Measurements from ENCODE around the gene TCF23. TPM values are rescaled to one million over a fixed set of nuclear protein-coding genes. Genes with fewer than 3 reads are reported as not detected.

The TCF23 gene
- total RNA-seq, 1 donor from 2014 or later, result not detected

DNA sequence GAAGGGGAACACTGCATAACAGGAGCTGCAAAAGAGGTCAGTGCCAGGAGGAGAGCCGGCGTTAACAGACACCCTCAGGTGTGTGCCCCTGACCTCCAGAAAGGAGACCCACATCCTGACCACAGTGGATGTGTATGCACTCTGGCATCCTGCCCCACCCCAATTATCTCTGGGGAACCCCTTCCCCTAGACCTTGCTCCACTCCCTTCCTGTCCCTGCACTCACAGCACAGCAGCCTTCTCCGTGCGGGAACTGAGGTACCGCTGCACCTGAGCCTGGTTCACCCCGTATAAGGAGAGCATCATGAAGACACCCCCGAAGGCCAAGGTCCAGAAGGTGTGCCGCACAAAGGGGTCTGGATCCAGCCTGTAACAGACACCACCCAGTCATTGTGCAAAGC, 55.8 kb downstream of the TCF23 start:
- Mint-ChIP-seq H3K4me3 (ENCODE audit: unreplicated experiment) (no peak overlapping the region), H3K4me1 (ENCODE audit: low read depth, unreplicated experiment) (peaks cover 3% of the 10 kb centered on the region), H3K9me3 (ENCODE audit: unreplicated experiment) (peaks cover 4% of the 10 kb centered on the region), H3K27ac (ENCODE audit: unreplicated experiment) (no peak overlapping the region), H3K27me3 (ENCODE audit: unreplicated experiment) (peaks cover 3% of the 10 kb centered on the region), H3K36me3 (ENCODE audit: unreplicated experiment) (no peaks in the 10 kb centered on the region)
- DNase-seq, result no peak
- TF ChIP-seq CTCF (IDR thresholded peaks at IDR 0.05; ENCODE audit: partially characterized antibody, unreplicated experiment), result no peak

GRCh38 chr2:27205206-27205605, 56.4 kb downstream of the TCF23 start:
- no peak for DNase-seq
- no peaks in the 10 kb centered on the region for H3K36me3 Mint-ChIP-seq (ENCODE audit: unreplicated experiment)
- H3K9me3 Mint-ChIP-seq (ENCODE audit: unreplicated experiment), result peaks cover 4% of the 10 kb centered on the region
- H3K27ac Mint-ChIP-seq (ENCODE audit: unreplicated experiment), result no peak overlapping the region
- H3K4me3 Mint-ChIP-seq (ENCODE audit: unreplicated experiment), result no peak overlapping the region
- no peak for TF ChIP-seq CTCF (IDR thresholded peaks at IDR 0.05; ENCODE audit: partially characterized antibody, unreplicated experiment)
- no peaks in the 10 kb centered on the region for H3K4me1 Mint-ChIP-seq (ENCODE audit: low read depth, unreplicated experiment)
- H3K27me3 Mint-ChIP-seq (ENCODE audit: unreplicated experiment), result no peaks in the 10 kb centered on the region

GRCh38 chr2:27206346-27206745, 57.5 kb downstream of the TCF23 start:
- Mint-ChIP-seq H3K27me3 (ENCODE audit: unreplicated experiment) (no peaks in the 10 kb centered on the region), H3K27ac (ENCODE audit: unreplicated experiment) (no peak overlapping the region), H3K36me3 (ENCODE audit: unreplicated experiment) (no peaks in the 10 kb centered on the region), H3K4me1 (ENCODE audit: low read depth, unreplicated experiment) (no peaks in the 10 kb centered on the region), H3K9me3 (ENCODE audit: unreplicated experiment) (peaks cover 4% of the 10 kb centered on the region), H3K4me3 (ENCODE audit: unreplicated experiment) (no peak overlapping the region)
- DNase-seq, result no peak
- no peak for TF ChIP-seq CTCF (IDR thresholded peaks at IDR 0.05; ENCODE audit: partially characterized antibody, unreplicated experiment)

Other genes starting within 250 kb of the TCF23 start
- 49.2 TPM for gene MAPRE3, start 178.4 kb upstream of the TCF23 start, total RNA-seq (ENCODE audit: unreplicated experiment)
- gene TMEM214, start 116.0 kb upstream of the TCF23 start, total RNA-seq (ENCODE audit: unreplicated experiment), result 35.8 TPM
- 17.3 TPM for gene AGBL5, start 97.3 kb upstream of the TCF23 start, total RNA-seq (ENCODE audit: unreplicated experiment)
- 215 TPM for gene OST4, start 77.3 kb upstream of the TCF23 start, total RNA-seq (ENCODE audit: unreplicated experiment)
- gene EMILIN1, start 70.4 kb upstream of the TCF23 start, total RNA-seq (ENCODE audit: unreplicated experiment), result 3.2 TPM
- gene KHK, start 62.2 kb upstream of the TCF23 start, total RNA-seq (ENCODE audit: unreplicated experiment), result 5.3 TPM
- gene CGREF1, start 29.9 kb upstream of the TCF23 start, total RNA-seq (ENCODE audit: unreplicated experiment), result 1.3 TPM
- gene ABHD1, start 25.2 kb upstream of the TCF23 start, total RNA-seq (ENCODE audit: unreplicated experiment), result not detected
- 35.5 TPM for gene PREB, start 14.4 kb upstream of the TCF23 start, total RNA-seq (ENCODE audit: unreplicated experiment)
- not detected for gene PRR30, start 9.6 kb upstream of the TCF23 start, total RNA-seq (ENCODE audit: unreplicated experiment)
- 58.8 TPM for gene ATRAID, start 63.0 kb downstream of the TCF23 start, total RNA-seq (ENCODE audit: unreplicated experiment)
- gene SLC5A6, start 63.3 kb downstream of the TCF23 start, total RNA-seq (ENCODE audit: unreplicated experiment), result 40.0 TPM
- gene CAD, start 68.4 kb downstream of the TCF23 start, total RNA-seq (ENCODE audit: unreplicated experiment), result 38.5 TPM
- gene SLC30A3, start 114.0 kb downstream of the TCF23 start, total RNA-seq (ENCODE audit: unreplicated experiment), result 1.3 TPM
- gene DNAJC5G, start 126.4 kb downstream of the TCF23 start, total RNA-seq (ENCODE audit: unreplicated experiment), result not detected
- gene TRIM54, start 133.4 kb downstream of the TCF23 start, total RNA-seq (ENCODE audit: unreplicated experiment), result 2.0 TPM
- 1.9 TPM for gene UCN, start 159.4 kb downstream of the TCF23 start, total RNA-seq (ENCODE audit: unreplicated experiment)
- gene MPV17, start 174.1 kb downstream of the TCF23 start, total RNA-seq (ENCODE audit: unreplicated experiment), result 56.6 TPM
- gene GTF3C2, start 207.8 kb downstream of the TCF23 start, total RNA-seq (ENCODE audit: unreplicated experiment), result 111 TPM
- 53.6 TPM for gene EIF2B4, start 221.3 kb downstream of the TCF23 start, total RNA-seq (ENCODE audit: unreplicated experiment)
- gene SNX17, start 221.6 kb downstream of the TCF23 start, total RNA-seq (ENCODE audit: unreplicated experiment), result 72.5 TPM
- gene ZNF513, start 231.7 kb downstream of the TCF23 start, total RNA-seq (ENCODE audit: unreplicated experiment), result 30.2 TPM